22Rv1 (cell line): ENCODE measurements around the gene ARHGEF17.
"Not testable (repeated sequence)": the region's sequence is repeated elsewhere in the genome, so short reads cannot be mapped to it uniquely, and the experiment has no call there.

Experiments
- H3K27ac ChIP-seq: fragments of 450-650 bp; 2 replicates; pipeline ENCODE4 v1.5.1; 2017
- ZFX ChIP-seq: fragments of 450-650 bp; IDR thresholded peaks from 2 replicates; pipeline ENCODE4 v1.6.1; 2017; ENCODE audit warnings: antibody characterized with exemption, borderline replicate concordance
- TF ChIP-seq, protein P1 (sequence below): fragments of 450-650 bp; IDR thresholded peaks from 2 replicates; pipeline ENCODE4 v1.5.1; 2017; ENCODE audit warnings: mild to moderate bottlenecking

The ARHGEF17 gene

DNA sequence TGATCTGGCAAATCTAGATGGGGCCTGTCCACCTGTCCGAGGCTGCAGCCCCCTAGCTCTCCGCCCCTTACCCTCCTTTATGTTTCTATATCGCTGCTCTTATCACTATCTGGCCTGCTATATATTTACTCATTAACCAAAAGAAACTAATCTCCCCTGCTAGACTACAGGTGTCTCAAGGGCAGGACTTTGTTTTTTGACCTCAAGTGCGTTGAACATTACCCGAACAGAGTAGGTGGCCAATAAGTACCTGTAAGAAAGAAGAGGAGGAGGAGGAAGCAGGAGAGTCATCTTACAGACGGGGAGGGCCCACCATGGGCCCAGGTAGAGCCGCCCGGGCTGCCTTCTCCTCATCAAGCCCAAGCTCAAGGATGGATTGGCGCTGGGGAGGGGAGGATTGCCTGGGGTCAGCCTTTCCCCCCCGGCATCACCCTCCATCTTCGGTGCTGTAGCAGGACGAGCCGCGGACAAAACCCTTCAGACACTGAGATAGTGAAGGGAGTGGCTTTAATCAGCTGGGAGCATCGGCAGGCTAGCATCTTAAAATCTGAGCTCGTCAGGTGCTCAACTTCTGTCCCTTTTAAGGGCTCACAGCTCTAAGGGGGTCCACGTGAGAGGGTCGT is 37.1 kb upstream of the ARHGEF17 start:
- no peak overlapping the region for H3K27ac ChIP-seq
- TF ChIP-seq ZFX = no peak
- TF ChIP-seq, protein P1, sequence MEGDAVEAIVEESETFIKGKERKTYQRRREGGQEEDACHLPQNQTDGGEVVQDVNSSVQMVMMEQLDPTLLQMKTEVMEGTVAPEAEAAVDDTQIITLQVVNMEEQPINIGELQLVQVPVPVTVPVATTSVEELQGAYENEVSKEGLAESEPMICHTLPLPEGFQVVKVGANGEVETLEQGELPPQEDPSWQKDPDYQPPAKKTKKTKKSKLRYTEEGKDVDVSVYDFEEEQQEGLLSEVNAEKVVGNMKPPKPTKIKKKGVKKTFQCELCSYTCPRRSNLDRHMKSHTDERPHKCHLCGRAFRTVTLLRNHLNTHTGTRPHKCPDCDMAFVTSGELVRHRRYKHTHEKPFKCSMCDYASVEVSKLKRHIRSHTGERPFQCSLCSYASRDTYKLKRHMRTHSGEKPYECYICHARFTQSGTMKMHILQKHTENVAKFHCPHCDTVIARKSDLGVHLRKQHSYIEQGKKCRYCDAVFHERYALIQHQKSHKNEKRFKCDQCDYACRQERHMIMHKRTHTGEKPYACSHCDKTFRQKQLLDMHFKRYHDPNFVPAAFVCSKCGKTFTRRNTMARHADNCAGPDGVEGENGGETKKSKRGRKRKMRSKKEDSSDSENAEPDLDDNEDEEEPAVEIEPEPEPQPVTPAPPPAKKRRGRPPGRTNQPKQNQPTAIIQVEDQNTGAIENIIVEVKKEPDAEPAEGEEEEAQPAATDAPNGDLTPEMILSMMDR = no peak

- not testable (repeated sequence) for H3K27ac ChIP-seq
Measured at GRCh38 chr11:73271478-73271865, 36.6 kb upstream of the ARHGEF17 start.

GRCh38 chr11:73271936-73272679 is 36.0 kb upstream of the ARHGEF17 start, which contains the start of gene P2RY6:
TSS of gene P2RY6 (plus strand) at chr11:73272338. CDS start at chr11:73296519, 24,181 bp downstream.
- TF ChIP-seq ZFX = no peak
- TF ChIP-seq, protein P1 = no peak

GRCh38 chr11:73272680-73273038 is 35.4 kb upstream of the ARHGEF17 start:
- no peak overlapping the region for H3K27ac ChIP-seq
- no peak for TF ChIP-seq ZFX
- TF ChIP-seq, protein P1 = no peak

More at GRCh38 chr11:73271936-73272679, 36.0 kb upstream of the ARHGEF17 start, which contains the start of gene P2RY6:
- no peak within 1 kb of the TSS for H3K27ac ChIP-seq

- TF ChIP-seq ZFX = no peak
- TF ChIP-seq, protein P1 = no peak
- no peak overlapping the region for H3K27ac ChIP-seq
Measured at GRCh38 chr11:73273222-73273895, 34.7 kb upstream of the ARHGEF17 start.

DNA sequence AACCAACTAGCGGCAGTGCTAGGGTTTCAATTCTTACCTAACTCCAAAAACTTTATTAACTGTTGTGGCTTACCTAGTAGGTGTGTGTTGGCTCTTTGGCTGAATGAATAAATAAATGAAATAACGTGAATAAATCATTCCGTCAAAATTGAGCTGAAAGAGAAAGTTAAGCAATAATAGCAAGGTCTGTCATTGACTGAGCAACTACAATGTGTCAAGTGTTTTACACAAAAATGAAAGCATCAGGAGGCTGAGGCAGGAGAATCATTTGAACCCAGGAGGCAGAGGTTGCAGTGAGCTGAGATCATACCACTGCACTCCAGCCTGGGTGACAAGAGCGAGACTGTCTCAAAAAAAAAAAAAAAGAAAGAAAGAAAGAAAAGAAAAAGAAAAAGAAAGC is 33.9 kb upstream of the ARHGEF17 start:
- H3K27ac ChIP-seq = not testable (repeated sequence)

GRCh38 chr11:73274722-73275380 is 33.2 kb upstream of the ARHGEF17 start:
- H3K27ac ChIP-seq = no peak overlapping the region
- TF ChIP-seq ZFX = no peak
- TF ChIP-seq, protein P1 = no peak

DNA sequence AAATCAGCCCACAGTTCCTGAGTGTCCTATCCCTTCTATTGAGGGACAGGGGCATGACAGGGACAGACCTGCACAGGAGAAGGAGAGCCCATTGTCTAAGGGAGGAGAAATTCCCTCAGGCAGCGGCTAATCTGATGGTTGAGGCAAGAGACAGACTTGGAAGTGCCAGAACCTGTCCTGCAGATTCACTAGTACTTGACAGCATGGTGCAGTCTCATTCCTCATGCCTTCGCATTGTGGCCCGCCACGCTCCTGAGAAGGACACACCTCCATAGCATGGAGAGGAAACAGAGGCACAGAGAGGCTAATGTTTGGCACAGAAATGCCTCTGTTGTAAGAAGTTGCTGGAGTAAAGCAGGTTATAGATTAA is 32.7 kb upstream of the ARHGEF17 start:
- no peak for TF ChIP-seq ZFX
- TF ChIP-seq, protein P1 = no peak
- no peak overlapping the region for H3K27ac ChIP-seq
